Activated T-cell treated with anti-CD3 and anti-CD28 coated beads for 1 hour (primary cell): ENCODE data around the gene PNPLA5.

Experiments used
- DNase-seq: peaks from one replicate; pipeline ENCODE4 v3.0.0-alpha.2; 2020; ENCODE audit warnings: low read depth

Gene PNPLA5

DNA sequence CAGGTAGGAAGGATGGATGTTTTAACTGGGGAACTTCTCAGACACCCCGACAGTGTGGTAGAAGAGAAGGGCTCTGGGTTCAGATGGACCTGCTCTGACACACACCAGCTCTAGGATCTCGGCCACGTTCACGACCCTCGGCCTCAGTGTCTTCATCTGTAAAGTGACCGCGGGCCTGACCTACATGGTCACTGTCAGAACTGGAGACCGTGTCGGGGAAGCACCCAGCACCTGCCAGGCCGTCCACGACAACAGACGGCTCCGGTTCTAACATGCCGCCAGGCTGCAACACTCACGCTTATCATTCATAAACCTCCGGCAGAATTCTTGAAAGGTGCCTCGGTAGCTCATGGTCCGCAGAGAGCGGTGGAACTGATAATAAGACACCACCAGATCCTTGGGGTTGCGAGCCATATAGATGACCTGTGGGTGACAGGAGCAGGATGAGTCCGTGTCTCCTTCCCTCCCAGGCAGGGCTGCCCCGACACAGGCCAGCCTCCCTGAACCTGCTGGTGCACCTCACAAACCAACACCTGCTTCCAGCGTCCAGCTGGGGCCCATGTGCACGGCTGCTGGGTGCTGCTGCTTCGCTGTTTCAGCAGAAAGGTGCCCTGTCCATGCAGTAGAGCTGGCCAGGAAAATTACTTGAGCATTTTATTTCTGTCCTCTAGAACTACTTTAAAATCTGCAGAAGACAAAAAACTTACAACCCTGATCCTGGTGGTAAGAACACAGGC, 53.1 kb downstream of the PNPLA5 start:
- DNase-seq: no peak

- DNase-seq: no peak
Observed at GRCh38 chr22:43838161-43838560, 53.7 kb downstream of the PNPLA5 start.

GRCh38 chr22:43837666-43838065, 54.1 kb downstream of the PNPLA5 start:
- DNase-seq: no peak

DNA sequence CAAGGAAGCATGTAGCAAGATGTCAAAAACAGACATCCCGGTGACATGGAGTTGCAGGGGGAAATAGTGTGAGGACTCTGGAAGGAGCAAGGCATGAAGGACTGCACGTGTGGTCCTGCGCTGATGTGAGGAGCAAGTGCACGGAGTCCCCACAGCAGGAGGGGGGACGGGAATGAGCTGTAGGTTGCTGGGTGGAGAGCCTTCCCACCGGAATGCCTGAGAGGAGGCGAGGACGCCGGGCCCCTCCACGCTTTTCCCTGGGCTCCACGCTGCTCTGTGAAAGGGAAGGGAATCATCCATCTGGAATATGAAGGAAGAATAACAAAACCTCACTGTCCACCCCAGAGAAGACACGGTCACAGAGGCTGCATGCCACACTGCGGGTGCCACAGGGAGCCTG, 56.1 kb downstream of the PNPLA5 start:
- DNase-seq: no peak

GRCh38 chr22:43835166-43835565, 56.6 kb downstream of the PNPLA5 start:
- no peak for DNase-seq

GRCh38 chr22:43833286-43834240, 58.2 kb downstream of the PNPLA5 start:
- DNase-seq: no peak

DNA sequence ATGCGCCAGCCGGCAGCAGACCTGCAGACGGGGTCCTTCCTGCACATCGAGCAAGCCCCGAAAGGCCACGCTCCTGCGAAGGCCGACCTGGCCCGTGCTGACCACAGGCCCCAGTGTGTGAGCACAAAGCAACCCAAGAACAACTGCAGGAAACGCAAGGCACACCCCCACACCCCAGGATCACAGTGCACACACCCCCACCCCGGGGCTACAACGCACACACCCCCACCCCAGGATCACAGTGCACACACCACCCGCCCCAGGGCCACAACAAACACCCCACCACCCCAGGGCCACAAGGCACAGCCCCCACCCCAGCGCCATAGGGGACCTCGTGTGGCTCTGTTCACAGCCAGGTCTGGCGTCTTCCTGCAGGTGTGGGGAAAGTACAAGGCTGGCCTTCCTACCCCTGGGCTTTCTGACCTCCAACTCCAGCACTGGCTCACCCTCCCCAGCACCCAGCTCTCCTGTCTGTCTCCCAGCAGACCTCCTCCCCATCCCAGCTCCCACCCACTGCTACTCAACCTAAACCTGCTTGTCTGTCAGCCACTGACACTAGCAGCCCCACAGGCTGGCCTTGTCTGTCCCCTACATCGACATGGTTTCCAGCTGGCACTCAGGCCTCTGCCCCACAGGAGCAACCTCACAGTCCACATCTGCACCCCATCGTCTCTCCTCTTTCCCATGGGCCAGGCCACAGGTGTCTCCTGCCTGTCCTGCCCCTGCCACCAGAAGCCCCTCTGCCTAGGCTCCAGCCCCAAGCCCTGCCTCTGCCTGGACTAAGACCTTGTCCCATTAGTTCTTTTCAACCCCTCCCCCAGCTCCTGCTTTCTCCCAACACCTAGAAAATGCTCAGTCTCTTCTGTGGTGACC, 59.2 kb downstream of the PNPLA5 start:
- no peak for DNase-seq

- no peak for DNase-seq
Observed at GRCh38 chr22:43831561-43832392, 60.0 kb downstream of the PNPLA5 start.

DNA sequence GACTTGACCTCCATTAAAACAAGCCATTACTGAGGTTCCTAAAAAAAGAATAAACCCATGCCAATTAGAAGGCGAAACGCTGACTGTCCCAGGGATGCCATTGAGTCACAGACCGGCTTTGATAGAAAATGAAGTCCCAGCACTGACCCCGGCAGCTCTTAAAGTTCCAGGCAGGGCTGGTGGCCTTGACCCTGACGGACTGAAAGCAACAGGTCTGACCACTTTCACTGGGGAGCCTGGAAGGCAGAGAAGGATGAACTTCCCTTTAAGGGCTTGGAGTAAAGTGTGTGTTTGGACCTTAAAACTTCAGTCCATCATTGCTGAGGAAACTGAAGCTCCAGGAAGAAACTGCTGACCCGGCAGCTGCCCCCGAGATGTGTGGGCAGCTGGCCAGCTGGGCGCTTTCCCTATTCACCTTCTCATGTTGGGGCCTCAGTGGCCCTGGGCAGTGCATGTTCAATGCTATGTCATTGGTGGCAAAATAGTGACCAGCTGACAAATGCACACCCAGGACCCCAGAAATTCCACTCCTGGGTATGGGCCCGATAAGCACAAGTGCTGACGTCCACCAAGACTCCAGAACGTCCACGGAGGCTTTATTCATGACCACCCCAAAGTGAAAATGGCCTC, 60.8 kb downstream of the PNPLA5 start:
- no peak for DNase-seq

GRCh38 chr22:43829904-43830851, 61.6 kb downstream of the PNPLA5 start:
- DNase-seq: no peak
